SHP77 treated with DMSO at 0.1 percent for 48 hours (cell line): ENCODE measurements around the gene HOMER2.

Experiments used
- DNase-seq: peaks from one replicate; lab custom pipeline; 2025; lab: John Stamatoyannopoulos, UW

Gene HOMER2

DNA sequence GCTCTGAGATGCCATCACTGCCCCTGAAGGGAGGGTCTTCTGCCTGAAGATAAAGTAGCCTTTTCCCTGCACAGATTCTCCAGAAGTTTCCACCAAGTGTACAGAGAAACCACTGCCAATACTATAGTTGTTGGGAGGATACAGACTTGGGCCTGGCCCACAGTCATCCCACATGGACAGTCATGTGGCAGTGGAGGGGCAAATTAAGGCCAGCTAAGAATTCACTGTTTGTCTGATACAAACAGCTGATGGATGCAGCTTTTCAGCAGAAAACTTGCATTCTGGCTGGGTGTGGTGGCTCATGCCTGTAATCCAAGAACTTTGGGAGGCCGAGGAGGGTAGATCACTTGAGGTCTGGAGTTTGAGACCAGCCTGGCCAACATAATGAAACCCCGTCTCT, 22.1 kb downstream of the HOMER2 start:
- no peak for DNase-seq

DNA sequence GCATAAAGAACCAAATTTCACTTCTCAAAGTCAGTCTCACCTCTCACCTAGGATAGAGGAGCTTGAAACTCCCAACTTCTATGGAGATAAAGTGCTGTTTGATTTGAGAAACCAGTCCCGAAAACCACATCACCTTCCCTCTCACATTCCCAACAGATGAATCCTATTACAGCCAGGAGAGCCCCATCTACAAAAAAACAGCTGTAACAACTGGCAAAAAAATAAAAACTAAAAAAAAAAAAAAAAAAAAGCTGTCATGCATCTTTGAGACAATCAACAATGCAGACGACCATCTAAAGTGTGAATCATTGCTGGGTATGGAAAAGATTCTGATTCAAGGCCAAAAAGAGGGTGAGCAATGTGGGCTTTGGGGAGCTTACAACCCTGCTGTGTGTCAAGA, 23.8 kb downstream of the HOMER2 start:
- DNase-seq: no peak

DNA sequence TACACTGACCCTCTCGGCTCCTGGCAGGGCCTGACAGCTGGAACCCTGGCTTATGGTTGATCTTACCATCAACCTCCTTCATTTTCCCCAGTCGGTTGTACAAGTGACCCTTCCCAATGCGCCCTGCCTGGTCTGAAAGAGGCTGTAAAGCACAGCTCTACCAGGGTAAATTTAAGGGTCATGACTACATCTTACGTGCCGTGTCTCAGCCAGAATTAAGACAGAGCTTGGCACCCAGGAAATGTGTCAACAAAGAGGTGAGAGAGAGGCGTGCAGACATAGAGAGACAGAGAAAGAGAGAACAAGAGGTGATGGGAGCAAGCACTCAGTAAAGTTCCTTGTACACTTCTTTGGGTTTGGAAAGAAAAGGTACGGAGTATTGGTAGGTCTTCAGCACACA, 28.8 kb downstream of the HOMER2 start:
- DNase-seq: no peak

DNA sequence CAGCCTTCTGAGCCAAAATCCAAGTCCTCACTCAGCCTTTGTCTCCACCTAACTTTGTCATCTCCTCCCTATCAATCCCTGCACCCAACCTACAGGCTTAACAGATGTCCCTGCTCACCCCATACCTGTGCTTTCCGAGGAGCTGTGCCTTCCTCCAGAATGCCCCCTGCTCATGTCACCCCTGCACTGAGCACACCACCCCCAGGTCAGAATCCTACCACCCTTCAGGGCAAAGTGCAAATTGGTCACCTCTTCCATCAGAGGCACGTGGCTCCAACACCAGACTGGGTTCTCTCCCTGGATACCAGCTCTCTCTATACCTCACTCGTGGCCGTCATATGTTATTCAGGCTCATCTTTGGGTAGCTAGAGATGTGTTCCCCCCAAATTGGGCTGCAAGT, 29.8 kb downstream of the HOMER2 start:
- DNase-seq: no peak

DNA sequence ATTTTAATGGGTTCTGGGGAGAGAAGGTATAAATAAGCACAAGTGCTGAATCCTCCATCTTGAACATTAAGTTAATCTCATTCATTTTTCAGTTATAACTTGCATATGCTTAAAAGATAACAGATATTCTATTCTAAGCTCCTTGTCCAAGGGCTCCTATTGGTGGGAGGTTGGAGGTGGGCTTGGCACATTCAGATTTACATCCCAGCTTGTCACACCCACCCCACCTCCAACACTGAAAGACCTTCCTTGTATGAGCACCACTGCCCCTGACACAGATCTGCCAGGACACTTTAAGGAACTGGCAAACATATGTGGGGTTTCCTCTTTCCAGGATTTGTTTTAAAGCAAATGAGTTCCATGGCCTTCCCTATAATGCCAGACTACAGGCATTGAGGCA, 30.6 kb downstream of the HOMER2 start:
- DNase-seq: no peak

DNA sequence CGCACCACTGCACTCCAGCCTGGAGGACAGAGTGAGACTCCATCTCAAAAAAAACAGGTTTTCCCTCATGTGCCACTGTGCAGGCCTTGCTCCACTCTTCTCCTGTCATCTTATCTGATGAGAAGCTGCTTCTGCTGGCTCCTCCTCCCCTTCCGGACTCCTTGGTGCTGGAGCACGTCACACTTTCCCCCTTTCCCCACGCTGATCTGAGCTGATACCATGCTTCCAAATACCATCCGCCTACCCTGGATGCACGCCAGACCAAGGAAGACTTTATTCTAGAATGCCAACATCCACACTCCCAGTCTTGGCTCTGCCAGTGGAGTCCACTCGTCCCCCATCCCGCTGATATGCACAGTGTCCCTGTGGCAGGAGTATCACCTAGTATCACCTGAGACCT, 31.3 kb downstream of the HOMER2 start:
- DNase-seq: no peak

DNA sequence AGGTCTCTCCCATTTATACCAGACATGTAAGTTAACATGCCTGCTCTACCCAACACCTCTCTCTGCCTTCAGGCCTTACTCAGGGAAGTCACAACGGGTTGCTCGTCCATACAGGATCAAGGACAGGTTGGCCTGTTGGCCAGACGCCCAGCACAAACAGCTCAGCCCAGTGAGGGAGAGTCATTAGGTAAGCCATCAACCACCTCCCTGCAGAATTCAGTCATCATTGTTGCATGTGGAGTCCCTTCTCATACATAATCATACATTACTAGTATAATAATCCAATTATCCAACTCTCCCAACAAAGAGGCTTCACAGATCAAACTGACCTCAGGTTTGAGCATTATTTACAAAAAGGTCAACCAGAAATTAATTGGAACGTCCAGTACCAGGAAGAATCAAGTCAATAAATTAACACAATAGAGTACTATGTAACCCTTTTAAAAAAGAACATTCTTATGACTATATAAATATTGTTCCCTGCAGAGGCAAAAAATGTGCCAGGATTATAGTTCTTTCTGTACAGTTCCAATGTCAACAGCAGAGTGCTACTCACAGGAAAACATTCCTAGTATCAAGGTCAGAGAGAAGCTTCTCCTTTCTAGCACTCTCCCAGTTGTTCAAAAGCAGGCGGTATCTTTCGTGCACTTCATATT, 33.2 kb downstream of the HOMER2 start:
- DNase-seq: no peak

DNA sequence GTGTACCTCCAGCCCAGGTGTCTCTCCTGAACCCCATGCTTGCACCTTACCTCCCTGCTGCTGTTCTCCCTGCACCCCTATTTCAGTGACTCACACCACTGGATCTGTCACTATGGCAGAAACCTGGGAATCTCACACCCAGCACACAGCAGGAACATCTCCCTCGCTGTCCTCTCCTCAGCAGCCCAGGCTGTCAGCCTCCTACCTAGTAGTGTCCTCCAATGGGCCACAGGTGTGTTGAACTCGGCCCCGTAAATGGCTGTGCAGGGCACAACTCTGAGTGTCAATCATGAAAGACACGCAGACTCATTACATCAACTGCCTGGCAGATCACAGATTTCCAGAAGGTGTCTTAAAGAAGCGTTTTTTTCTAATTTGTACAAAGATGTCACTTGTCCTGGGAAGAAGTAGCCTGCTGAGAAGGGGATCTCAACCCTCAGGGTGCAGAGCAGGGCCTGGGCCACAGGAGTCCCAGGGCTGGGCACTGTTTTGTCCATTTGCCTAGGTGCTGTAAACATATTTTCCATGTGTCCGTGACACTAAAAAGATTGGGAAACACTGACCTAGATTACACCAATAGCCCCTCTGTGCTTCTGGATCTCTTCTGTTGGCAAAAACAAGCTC, 33.8 kb downstream of the HOMER2 start:
- no peak for DNase-seq

DNA sequence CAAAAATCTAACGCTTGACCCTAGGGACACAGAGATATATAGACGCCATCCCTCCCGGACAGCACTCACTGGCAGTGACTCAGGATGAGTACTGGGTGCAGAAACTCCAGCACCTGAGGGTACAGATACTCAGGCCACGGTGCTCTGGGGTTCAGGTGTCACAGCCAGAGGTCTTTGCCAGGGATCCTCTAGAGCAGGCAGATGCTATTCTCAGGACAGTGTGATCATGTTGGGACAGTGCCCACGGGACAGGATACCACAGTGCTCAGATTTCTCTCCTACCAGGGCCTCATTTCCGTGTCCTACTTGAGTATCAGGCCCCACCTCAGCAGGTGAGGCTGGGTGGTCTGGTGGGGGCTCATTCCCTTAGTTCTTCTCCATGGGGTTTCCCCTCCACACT, 34.4 kb downstream of the HOMER2 start:
- DNase-seq: no peak

DNA sequence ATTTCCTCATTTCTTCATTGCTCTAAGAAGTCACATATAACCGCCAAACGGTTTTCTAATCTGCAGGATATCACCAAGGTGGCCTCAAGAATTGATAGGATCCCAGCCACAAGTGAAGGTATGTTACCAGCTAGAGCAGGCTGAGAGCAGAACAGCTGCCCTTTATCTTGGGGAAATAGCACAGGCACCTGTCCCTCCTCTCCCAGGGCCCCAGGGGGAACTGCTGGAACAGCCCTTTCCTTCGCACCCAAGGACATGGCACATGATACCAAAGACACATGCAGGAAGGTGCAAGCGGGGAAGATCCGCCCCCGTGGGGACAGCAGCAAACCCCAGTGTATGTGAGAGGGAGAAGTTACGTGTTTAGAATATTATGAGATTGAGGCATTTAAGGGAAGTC, 35.3 kb downstream of the HOMER2 start:
- DNase-seq: no peak

DNA sequence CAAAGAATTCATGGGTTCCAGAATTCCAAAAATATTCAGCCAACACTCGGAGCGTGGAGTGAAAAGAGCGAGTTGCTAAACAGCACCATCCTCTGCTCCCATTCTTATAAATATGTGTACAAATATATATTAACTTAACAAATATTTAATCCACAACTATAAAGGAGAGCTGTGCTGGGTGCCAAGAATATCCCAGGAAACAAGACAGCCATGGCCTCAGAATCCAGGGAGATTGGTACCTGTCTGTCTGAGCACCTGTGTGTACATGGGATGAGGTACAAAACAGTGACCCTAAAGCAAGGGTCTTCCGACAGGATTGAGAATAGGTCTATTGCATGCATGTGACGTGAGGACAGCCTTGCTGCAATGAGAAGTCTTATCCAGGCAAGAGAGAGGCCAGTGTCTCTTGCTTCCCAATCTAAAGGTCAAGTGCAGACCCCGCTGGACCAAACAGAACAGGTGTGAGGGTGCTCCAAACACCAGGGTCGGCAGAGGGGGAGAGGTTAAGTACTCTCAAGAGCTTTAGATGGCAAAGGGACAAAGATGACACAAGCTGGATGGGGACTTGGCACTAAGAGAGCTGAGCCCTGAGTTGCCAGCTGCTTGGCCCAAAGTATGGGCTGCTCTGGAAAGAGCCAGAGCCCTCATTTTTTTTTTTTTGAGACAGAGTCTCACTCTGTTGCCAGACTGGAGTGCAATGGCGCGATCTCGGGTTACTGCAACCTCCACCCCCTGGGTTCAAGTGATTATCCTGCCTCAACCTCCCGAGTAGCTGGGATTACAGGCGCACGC, 36.2 kb downstream of the HOMER2 start:
- DNase-seq: no peak

DNA sequence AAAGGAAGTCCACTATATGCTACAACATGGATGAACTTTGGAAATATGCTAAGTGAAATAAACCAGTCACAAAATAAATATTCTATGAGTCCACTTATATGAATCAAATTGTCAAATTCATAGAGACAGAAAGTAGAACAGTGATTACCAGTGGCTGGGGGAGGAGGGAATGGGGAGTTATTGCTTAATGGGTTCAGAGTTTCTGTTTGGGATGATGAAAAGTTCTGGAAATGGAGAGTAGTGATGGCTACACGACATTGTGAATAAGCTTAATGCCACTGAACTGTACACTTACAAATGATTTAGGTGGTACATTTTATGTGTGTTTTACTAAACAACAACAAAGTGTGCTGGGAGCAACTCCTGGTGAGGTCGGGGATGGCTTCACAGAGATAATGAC, 38.1 kb downstream of the HOMER2 start:
- no peak for DNase-seq

DNA sequence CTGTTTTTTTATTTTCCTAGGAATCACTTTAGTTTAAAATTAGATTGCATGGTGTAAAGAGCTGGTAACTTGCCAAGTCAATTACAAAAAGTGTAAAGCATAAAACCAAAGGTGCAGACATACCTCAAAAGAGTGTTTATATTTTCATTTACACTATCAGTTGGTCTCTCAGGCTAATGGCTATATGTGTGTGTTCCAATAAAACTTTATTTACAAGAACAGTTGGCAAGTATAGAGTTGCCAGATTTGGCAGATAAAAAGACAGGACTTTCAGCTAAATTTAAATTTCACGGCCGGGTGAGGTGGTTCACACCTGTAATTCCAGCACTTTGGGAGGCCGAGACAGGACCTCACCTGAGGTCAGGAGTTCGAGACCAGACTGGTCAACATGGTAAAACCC, 41.1 kb downstream of the HOMER2 start:
- no peak for DNase-seq

DNA sequence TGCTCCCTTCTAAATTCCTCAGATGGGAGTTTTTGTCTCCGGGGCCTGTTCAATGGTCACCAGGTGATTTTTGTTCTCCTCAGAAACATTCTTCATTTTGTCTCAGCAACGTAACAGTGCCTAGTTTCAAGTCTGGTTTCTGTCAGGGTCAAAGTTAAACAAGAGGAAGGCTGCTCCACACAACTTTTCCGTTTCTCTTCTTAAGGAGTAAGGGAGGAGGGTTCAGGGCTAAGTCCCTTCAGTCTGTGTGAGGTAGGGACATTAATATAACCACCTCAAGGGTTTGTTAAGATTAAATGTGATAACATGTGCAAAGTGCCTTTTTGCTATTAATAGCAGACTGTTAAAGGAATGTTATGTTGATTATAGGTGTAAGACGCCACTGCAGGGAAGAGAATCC, 41.8 kb downstream of the HOMER2 start:
- DNase-seq: no peak

DNA sequence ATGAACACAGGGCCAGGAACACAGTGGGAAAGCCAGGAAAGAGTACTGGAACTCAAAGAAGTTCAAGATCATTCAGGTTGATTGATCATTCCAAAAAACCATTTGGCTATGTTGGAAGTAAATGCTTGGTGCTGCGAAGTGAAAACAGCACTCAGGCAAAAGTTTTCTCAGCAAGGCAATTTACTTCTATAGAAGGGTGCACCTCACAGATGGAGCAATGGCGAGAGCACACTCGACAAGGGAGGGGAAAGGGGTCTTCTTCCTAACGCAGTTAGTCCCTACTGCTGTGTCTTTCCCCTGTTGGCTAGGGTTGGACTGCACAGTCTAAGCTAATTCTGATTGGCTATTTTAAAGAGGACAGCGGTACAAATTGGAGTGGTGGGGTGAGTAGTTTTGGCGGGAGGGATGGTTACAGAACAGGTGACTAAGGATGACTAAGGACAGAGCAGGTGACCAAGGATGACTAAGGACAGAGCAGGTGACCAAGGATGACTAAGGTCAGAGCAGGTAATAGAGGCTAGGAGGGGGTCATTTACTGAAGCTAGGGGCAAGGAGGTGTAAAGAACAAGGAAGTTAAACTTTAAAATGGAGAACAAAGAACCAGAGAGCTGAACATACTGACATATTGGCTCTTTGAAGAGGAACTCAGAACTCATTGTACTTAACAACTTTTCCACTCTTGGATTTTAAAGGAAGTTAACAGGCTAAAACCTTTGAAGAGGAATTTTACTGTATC, 43.3 kb downstream of the HOMER2 start:
- no peak for DNase-seq

DNA sequence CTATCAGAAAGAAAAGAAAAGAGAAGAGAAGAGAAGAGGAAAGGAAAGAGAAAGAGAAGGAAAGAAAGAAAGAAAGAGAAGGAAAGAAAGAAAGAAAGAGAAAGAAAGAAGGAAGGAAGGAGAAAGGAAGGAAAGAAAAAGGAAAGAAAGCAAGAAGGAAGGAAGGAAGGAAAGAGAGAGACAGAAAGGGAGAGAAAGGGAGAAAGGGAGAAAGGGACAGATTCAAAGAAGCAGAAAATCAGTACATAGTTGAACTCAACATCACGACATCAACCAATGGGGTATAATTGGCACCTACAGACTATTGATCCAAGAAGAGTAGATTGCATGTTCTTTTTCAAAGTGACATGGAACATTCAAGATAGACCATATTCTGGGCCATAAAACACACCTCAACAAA, 45.2 kb downstream of the HOMER2 start:
- DNase-seq: no peak

DNA sequence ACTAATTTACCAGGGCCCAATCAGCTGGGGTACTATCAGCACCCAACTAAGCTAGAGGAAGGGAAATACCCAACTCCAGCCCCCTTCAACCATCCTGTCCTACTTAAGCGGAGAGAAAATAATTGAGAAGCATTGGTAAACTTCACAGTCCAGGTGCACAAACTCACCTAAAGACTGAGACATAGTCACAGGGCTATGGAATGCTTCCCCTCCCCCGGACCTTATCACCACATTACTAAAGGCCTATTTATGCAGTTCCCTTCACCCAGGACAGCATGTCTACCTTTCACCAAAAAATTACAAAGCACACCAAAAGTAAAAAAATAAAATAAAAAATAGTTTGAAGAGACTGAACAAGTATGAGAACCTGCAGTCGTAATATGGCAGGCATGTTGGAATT, 47.9 kb downstream of the HOMER2 start:
- no peak for DNase-seq

DNA sequence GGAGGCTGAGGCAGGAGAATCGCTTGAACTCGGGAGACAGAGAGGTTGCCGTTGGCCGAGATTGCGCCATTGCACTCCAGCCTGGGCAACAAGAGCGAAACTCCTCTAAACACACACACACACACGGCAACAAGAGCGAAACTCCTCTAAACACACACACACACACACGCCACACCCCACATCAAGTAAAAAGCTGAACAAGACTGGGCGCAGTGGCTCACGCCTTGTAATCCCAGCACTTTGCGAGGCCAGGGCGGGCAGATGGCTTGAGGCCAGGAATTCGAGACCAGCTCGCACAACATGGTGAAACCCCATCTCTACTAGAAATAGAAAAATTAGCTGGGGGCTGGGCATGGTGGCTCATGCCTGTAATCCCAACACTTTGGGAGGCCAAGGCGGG, 49.0 kb downstream of the HOMER2 start:
- DNase-seq: no peak

DNA sequence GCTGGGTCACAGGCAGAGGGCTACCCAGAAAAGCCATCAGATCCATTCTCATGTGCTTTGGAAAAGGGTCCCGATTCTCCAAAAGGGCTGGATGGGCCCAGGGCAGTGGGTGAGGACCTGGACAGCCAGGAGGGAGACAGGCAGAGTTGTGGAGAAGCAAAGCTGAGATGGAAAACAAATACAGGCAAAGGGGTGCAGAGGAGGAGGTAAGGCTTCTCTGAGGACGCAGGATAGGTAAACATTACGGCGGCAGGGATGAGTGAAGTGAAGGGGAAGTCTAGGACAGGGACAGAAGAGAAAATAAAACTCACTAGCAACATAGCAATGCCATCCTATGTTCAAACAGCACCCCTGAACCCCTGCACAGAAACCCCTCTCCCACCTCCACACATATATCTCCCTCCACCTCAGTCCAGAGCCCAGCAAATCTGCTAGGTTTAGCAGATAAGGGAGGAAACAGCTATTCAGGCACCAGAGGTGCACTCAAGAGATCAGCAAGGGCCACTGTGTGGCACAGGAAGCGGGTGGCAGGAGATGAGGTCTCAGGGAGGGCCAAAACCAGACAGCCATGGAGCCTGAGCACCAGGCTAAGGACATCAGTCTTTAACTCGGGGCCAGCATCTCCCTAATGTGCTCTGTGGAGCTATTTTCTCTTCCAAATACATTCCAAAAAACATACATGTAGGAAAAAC, 51.3 kb downstream of the HOMER2 start:
- DNase-seq: no peak

DNA sequence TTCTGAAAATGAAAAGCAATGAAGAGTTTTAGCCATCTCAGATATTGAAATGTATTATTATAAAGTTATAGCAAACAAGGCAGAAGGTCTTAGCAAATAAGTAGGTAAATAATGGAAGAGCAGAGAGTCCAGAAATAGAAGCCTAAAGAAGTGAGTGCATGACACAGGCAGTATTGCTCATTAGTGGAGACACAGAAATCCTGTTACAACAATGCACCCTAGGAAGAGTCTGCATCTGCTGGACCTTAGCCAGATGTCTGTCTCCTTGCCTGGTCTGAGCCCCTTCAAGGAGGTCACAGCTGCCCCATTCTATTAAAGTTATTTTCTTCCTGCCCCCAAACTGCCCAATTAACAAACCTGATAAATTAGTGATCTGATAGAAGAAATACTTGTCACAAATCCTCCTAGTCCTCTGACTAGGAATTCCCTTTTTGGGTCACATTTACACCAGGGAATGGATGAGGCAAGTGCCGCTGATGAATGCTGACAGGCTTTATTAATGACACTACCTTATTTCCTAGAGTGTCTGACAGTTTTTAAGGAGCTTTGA, 51.9 kb downstream of the HOMER2 start:
- DNase-seq: no peak

DNA sequence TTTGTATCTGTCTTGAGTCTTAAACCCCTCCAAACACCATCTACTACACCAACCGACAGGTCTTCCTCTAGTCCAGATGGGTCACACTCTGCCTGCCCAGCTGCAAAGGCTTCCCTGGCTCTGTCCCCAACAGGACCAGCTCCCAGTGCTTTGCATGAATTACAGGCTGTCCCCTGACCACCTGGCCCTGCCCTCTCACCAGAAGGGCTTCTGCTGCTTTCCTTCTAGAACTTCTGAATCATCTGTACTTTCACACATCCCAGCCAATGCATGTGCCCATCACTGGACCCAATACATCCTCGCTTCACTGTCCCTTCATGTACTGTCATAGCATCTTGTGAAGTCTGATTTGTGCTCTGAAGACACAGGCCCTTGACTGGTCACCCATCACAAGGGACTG, 53.6 kb downstream of the HOMER2 start:
- DNase-seq: no peak

DNA sequence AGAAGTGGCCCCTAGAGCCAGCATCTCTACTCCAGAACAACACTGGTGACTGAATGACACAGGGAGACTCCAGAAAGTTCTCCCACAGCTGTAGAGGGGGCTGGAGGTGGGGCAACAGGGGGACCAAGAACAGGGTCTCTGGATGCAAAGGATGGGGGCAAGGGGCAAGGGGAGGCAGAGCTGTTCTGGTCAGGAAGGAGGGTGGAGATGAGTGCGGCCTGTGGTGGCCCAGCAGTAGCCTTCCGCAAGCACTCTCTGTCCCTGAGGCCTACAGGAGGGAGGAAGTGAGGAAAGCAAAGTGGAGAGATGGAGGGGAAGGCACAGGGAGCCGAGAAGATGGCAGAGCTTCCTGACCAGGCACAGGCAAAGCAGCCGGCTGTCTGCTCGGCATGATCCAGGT, 56.5 kb downstream of the HOMER2 start:
- no peak for DNase-seq
